GM21423 (cell line): ENCODE measurements around the gene FAM221B.
A peak's percentile ranks its signal among the peaks of the same experiment; 100 is the strongest.

ENCODE experiments used
- ATAC-seq: cut with Tn5 transposase; IDR thresholded peaks from one replicate; pipeline ENCODE4 v1.9.1; 2021; ENCODE audit warnings: mild to moderate bottlenecking, moderate library complexity; ENCODE audit not compliant: unreplicated experiment

The FAM221B gene, protein sequence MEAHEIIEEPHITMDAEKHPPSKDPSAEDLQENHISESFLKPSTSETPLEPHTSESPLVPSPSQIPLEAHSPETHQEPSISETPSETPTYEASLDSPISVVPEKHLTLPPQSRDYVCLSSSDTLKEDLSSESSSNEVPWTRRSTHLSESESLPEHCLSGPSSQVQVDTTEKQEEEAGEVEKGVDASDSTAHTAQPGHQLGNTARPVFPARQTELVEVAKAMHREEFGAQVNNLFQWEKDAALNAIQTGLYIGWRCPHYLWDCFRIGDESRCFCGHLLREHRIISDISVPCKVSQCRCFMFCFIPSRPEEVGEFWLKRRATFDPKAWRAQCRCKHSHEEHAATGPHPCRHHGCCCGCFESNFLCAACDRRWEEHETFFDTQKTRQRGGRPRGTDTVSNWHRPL

DNA sequence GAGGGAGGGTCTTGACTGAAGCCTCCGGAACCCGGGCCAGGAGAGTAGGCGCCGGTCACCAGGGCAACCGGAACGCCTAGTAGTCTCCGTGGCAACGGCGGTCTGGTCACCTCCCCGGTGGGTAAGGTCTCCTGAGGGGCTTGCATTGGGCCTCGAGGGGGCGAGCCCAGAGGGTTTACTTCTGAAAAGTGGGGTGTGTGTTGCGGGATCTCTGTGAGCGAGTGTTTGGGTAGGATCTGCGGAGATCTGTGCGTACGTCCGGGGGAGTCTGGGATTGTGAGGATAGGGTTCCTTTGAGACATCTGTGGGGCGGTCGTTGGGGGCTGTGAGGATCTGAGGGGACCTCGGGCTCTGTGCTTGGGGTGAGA is at the start of gene FAM221B:
Gene FAM221B, minus strand, starts transcription at position 17 of the 368 bp plus-strand sequence. CDS start 2,571 bp downstream, outside the sequence.
- ATAC-seq = peak; percentile 5

DNA sequence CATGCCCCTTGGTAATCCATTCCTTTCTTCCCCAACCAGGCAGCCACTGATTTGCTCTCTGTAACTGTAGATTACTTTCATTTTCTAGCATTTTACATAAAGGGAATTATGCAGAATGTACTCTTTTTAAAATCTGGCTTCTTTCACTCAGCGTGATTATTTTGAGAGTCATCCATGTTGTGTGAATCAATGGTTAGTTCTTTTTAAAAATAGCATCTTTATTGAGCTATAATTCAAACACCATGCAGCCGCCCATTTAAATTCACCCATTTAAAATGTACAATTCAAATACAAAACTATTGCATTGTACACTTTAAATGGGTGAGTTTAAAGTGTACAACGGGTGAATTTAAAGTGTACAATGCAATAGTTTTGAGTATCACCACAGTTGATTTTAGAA is 44.0 kb upstream of the FAM221B start:
- no peak for ATAC-seq

DNA sequence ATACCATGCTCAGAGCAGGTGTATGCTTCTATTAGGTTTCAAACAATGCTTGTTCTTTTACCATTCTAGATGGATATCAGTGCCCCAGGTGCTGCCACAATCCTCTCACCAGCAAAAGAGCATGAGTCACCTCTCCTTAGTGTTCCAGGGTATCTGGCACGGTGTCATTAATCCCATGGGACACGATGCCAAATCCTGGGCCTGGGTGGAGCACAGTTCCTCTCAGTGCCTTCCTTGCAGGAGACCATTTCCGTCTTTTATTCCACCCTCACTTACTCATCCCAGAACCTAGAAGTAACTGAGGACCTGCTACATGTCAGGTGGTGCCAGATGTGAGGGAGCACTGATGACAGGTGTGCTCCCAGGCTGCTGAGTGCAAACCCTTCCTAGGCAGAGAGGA is 43.0 kb upstream of the FAM221B start:
- no peak for ATAC-seq

DNA sequence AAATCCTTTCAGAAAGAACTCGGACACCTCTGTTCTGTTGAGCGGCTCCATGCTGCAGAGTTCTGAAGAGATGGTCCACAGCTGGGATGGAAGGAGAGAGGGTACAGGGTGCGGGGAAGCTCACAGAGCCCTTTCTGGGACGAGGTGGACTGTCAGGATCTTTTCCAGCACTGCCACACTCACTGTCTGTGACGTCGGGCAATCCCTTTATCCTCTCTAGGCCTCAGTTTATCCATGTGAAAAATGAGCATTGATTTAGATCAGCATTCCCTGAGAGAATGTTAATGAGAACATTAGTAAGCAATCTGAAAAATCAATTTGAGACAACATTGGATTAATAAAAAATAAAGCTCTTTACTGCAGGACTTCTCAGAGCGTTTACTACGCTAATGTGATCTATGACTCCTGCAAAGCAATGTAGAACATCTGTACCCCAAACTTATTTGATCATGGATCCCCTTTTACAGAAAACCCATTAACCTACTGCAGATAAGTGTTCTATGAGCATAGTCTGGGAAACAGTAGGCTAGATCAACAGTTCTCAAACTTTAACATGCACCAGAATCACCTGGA is 41.9 kb upstream of the FAM221B start, which contains the start of gene OR13J1:
Gene OR13J1, minus strand, starts transcription at position 51 of the 573 bp plus-strand sequence. Its CDS starts 0 bp downstream, at position 51.
- ATAC-seq = no peak

DNA sequence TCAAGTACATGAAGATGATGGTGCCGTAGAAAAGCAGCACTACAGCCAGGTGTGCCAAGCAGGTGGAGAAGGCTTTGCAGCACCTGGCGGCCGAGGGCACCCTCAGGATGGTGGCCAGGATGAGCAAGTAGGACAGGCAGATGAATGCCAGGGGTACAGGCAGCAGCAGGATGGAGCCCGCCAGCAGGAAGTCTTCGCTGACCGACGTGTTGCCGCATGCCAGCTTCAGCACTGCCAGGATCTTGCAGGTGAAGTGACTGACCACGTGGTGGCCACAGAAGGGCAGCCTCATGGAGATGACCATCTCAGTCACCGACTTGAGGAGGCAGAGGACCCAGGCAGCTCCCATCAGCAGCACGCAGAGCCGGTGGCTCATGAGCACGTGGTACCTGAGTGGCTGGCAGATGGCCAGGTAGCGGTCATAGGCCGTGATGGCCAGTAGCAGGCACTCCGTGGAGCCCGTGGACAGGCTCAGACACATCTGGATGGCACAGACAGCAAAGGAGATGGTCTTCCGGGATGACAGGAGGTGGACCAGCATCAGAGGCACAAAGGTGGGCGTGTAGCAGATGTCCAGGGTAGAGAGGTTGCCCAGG is 41.2 kb upstream of the FAM221B start:
- ATAC-seq = no peak

DNA sequence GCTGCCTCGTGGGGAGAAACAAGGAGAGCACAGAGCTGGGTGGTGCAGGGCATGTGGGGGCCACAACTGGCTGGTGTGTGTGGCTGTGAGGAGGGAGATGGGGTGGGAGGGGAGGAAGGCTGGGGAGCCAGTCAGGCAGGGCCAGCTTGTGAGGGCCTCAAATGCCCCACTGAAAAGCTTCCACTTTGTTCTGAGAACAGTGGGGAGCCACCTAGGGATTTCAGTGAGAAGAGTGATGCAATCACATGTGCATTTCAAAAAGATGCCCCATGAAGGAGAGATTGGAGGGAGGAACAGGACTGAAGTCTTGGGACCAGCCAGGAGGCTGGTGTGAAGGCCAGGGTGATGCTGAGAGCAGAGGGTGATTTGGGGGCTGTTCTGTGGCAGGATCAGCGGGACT is 40.4 kb upstream of the FAM221B start:
- ATAC-seq = no peak

DNA sequence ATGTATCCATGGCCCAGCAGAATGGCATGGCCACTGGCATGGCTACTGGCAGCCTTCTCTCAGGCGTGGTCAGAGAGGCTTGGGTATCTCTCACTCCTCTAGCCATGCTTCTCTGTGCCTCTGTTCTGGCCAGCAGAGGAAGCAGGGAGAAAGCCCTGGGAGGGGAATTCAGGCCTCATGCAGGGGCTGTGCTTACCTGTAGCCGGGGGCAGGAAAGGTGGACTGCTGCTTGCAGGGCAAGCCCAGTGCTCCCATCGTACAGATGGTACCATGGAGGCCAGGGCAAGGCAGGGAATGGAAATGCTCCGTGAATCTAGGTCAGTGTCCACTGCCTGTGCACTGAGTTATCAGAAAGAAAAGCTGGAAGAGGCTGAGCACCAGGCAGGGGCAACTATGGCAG is 39.0 kb upstream of the FAM221B start:
- ATAC-seq = no peak

DNA sequence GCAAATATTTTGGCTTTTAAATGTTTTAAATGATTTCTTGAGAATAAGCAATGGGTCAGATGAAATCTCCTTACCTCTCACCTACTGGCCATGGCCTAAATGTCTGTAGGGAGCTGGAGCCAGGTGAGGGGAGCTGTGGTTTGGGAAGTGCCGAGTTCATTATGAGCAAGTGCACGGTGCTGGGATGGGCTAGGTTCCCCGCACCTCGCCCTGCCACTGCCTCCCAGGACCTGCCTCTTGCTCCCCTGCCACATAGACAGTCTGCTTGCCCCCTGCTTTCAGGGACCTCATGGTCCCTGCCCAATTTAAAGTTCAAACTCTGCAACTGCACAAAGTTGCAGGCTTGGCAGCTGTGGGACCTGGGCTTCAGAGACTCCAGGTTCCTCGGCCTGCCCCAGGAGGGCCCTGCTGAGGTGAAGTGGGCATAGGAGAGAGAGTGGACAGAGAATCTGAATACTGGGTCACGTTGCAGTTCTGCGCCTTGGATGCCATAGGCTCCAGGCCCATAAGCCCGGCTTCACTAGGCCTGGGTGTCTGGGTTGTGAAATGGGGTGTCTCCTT is 36.2 kb upstream of the FAM221B start:
- ATAC-seq = no peak

DNA sequence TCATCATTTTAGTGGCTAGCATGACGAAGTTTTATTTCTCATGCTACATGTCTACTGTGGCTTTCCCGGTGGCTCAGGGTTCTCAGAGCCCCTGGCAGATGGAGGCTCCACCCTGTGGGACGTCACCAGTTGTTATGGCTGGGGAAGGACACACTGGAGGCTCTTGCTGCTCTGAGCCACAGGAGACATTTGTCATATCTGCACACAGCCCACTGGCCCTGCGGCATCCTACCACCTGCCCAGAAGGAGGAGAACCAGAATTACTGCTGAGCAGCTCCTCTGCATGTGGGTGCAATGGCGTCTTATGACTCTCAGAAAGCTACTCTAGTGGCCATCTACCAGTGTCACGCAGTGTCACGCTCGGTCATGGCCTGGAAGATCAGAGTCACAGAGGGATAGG is 35.1 kb upstream of the FAM221B start:
- ATAC-seq = no peak

DNA sequence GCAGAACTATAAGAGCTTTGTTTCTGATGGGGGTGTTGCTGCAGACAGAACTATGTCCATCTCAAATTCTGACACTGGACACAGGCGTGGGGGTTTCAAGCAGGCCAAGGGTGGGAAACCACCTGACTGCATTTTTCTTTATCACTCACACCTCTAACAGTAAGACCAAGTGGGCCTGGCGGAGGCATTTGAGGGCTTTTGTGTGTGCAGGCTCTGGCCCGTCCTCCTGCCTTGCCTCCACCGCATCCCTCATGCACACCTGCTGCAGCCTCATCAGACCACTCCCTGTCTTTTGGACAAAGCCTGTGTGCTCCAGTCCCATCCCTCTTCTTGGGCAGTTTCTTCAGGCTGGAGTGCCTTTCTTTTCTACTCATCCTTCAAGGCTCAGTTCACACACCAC is 33.8 kb upstream of the FAM221B start:
- no peak for ATAC-seq

DNA sequence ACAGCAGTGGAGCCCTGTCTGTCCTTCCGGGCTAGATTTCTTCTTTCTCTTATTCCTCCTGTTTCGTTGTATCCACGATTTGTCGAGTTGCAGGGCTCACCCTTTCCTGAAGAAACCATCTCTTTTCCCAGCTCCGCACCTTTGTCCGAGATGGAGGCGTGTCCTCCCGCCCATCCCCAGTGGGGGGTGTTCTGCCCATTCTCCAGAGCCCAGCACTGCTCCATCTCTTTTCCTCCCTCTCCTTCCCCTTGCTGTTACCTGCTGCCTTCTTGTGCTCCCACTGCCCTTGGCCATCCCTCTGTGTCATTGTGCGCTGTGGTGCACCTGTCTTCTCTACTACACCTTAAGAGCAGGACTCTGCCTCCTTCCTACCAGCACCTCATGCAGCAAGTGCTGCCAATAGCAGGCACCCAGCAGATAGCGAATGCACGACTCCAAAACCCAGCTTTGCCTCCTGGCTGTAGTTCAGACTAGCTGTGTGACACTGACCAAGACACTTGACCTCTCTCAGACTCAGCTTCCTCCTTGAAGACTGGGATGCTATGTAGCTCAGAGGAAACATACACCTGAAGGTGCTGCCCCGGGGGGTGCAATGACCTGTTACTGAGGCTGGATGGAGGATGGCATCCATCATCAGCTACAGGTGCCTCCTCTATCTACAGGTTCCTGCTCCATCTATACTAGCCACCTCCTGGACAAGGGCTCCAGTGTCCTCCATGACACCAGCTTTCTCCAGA is 32.8 kb upstream of the FAM221B start:
- no peak for ATAC-seq

DNA sequence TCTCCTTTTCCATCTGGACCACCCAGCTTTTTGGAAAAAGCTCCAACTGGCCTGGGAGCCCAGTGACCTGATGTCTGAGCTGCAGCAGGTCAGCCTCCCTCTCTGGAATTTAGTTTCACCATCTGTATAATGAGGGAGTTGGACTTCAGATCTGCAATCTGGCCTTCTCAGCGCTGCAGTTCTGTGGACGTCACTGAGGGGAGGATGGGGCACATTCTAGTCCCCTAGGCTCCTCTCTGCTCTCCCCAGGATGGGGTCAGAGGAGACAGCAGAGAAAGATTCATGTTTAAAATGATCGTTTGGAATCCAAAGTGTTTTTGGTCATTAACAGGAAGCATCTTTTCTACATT is 31.4 kb upstream of the FAM221B start:
- no peak for ATAC-seq

DNA sequence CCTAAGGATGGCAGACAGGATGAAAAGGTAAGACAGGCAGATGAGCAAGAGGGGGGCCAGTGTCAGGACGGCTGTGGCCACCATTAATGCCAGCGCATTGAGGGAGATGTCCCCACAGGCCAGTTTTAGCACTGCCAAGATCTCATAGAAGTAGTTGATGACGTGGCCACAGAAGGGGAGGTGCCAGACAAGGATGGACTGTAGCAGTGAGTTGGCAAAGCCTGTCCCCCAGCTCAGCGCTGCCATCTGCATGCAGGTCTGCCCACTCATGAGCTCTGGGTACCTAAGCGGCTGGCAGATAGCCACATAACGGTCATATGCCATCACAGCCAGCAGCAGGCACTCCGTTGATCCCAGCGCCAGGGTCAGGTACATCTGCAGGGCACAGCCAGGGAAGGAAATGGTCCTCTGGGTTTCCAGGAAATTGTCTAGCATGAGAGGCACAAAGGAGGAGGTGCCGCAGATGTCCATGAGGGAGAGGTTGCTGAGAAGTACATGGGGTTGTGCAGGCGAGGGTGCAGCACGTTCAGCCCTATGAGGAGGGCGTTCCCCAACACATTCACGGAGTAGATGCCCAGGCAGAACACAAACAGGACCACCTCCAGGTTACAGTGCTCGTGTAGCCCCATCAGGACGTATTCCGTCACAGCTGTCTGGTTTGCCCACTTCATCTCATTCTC is 30.9 kb upstream of the FAM221B start:
- ATAC-seq = no peak

DNA sequence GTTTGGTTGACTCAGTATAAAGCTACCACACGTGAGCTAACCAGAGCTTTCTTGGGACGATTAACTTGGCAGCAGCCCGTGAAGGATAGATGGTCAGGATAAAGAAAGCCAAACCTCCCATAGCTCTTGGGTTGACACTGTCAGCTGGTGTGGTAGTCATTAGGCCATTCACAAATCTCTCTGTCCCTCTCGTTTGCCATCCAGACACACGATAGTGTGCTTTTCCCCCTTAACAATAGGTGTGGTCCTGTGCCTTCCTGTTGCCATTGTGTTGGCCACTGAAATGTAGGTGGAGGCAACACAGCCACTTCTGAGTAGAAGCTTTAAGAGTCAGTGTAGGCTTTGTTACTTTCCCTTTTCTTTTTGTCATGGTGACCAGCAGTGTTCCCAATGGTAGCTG is 29.9 kb upstream of the FAM221B start:
- no peak for ATAC-seq

DNA sequence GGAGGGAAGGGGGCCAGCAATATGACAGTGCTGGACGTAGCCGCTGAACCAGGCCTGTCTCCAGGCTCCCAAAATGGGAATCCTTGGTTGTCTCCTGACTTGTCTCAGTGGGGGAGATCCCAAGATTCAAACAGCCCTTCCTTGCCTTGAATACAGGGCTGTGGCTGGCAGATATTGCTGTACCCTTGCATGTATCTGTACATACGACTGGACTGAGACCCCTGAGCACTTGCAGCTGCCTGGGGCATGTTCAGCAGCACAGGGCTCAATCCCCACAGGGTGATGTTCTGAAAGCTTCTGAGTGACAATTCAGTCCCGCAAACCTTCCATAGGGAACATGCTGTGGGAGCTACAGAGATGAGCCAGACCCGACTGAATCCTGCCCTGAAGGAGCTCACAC is 28.4 kb upstream of the FAM221B start:
- ATAC-seq = no peak

DNA sequence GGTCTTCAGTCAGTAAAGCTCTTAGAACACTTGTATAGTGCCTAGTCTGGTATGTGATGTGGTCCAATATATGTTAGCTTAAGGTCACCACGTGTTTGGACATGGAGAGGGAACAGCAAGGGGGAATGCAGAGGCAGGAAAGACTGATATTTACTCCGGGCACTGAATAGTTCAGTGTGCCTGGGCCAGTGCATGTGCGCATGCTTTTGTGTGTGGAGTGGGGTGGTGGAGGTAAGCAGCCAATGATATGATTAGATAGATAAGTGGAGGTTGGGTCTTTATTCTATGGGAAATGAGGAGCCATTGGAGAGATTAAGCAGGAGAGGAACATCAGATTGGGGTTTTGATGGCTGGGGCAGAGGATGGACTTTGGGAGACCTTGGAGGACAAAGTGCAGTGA is 27.7 kb upstream of the FAM221B start:
- no peak for ATAC-seq

DNA sequence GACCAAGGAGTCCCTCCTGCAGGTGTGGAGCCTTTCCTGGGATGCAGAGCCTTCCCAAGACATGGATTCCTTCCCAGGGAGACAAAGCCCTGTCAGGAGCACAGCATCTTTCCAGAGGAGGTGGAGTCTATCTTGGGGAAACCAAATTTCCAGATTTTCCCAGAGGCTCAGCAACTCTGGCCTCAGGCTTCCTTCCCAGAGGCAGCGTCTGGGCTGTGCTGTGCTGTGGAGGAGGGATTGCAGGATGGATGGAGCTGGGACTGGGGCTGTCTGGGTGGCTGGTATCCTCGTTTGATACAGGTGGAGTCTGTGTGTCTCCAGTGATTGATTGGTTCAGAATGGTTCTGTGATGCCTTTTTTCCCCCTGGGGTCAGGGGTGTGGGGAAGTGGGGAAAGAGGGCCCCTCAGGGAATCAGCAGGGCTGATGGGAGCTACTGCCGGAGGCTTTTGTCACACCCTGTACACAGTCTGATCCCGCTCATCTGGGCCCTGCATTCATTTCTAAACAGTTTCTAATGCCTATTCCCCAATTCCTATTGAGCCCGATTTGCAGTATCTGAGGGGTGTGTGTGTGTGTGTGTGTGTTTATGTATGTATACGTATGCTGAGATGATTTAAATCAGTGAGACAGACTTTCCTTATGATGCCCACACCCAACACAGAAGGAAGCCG is 25.7 kb upstream of the FAM221B start:
- no peak for ATAC-seq

DNA sequence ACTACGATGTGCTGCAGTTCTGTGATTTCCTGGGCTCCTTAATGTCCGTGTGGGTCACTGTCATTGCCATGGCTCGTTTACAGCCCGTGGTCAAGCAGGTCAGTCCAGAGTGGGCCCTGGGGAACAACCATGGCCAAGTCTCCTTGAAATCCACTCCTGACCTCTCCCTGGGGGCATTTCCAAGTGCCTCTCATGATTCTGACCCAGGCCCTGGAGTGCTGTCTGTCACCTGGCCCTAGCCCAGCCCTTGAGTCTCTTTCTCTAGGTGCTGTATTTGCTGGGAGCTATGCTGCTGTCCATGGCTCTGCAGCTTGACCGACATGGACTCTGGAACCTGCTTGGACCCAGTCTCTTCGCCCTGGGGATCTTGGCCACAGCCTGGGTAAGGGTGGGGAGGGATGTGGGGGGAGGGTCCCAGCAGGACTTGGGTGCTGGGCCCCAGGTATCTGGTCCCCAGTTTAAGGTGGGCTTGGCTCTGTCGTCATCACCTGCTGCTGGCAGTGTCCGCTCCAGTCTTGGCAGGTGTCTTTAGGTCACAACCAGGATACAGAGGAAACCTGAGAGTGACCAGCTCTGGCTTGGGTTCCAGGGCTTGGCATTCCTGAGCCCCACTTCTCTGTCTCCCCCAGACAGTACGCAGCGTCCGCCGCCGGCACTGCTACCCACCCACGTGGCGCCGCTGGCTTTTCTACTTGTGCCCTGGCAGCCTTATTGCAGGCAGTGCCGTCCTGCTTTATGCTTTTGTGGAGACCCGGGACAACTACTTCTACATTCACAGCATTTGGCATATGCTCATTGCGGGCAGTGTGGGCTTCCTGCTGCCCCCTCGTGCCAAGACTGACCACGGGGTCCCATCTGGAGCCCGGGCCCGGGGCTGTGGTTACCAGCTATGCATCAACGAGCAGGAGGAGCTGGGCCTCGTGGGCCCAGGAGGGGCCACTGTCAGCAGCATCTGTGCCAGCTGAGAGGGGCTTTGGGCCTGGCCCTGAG is 24.6 kb upstream of the FAM221B start:
- ATAC-seq = no peak

DNA sequence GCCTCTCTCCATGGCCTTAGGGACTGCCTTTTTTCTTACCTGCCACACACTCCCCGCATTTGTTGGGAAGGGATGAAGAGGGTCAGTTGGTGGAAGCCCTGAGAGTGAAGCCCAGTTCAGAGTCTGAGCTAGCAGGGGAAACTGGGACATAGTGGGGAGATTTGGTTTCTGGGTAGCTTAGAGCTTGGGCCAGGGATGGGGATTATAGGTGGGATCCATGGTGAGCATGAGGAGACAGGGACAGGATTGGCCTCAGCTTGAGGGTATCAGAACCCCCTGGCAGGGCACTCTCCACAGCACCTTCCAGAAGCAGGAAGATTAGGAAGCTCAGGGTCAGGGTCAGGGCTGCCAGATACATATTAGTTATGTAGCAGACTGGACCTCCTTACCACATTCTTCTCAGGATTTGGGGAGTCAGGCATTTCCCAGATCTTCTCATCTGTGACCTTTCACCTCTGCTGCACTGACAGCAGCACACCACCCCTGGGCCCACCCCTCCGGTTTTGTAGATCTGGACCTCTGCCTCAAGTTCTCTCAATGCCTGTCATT is 23.8 kb upstream of the FAM221B start:
- ATAC-seq = no peak
